GM21717 (cell line): ENCODE results near the gene CCDC197.

Experiments used
- ATAC-seq: cut with Tn5 transposase; IDR thresholded peaks from one replicate; pipeline ENCODE4 v1.9.1; 2021; ENCODE audit warnings: mild to moderate bottlenecking, moderate library complexity; ENCODE audit not compliant: unreplicated experiment

The CCDC197 gene

GRCh38 chr14:93997082-93997481 is at the start of gene CCDC197:
Gene CCDC197, plus strand, starts transcription at chr14:93997301. Its CDS starts 831 bp downstream, at chr14:93998132.
- no peak for ATAC-seq

GRCh38 chr14:93949511-93950075 is 47.5 kb upstream of the CCDC197 start:
- no peak for ATAC-seq

GRCh38 chr14:93950948-93951634 is 46.0 kb upstream of the CCDC197 start:
- no peak for ATAC-seq

- no peak for ATAC-seq
Observed at GRCh38 chr14:93951635-93952540, 45.2 kb upstream of the CCDC197 start.

GRCh38 chr14:93952829-93953228 is 44.3 kb upstream of the CCDC197 start:
- no peak for ATAC-seq

GRCh38 chr14:93953263-93953662 is 43.8 kb upstream of the CCDC197 start:
- no peak for ATAC-seq

GRCh38 chr14:93953739-93954515 is 43.2 kb upstream of the CCDC197 start:
- no peak for ATAC-seq

GRCh38 chr14:93954516-93954830 is 42.6 kb upstream of the CCDC197 start:
- ATAC-seq, result no peak

GRCh38 chr14:93954900-93955849 is 41.9 kb upstream of the CCDC197 start:
- peak; percentile 36 for ATAC-seq

- no peak for ATAC-seq
Observed at GRCh38 chr14:93955850-93956481, 41.1 kb upstream of the CCDC197 start.

- ATAC-seq, result no peak
Observed at GRCh38 chr14:93956514-93957332, 40.4 kb upstream of the CCDC197 start.

GRCh38 chr14:93957333-93957710 is 39.8 kb upstream of the CCDC197 start:
- no peak for ATAC-seq

GRCh38 chr14:93957751-93958566 is 39.1 kb upstream of the CCDC197 start:
- ATAC-seq, result no peak

GRCh38 chr14:93958567-93959238 is 38.4 kb upstream of the CCDC197 start:
- no peak for ATAC-seq

GRCh38 chr14:93959239-93960107 is 37.6 kb upstream of the CCDC197 start:
- ATAC-seq, result peak; percentile 73

- no peak for ATAC-seq
Observed at GRCh38 chr14:93960108-93960475, 37.0 kb upstream of the CCDC197 start.
